ENCODE data around the gene ELP4. TPM values are rescaled to one million over a fixed set of nuclear protein-coding genes. Genes with fewer than 3 reads are reported as not detected.
A peak's percentile ranks its signal among the peaks of the same experiment; 100 is the strongest.

The ELP4 gene
- total RNA-seq, 3 donors from 2014 or later: 22.2 to 36.1 (median 24.6) TPM

DNA sequence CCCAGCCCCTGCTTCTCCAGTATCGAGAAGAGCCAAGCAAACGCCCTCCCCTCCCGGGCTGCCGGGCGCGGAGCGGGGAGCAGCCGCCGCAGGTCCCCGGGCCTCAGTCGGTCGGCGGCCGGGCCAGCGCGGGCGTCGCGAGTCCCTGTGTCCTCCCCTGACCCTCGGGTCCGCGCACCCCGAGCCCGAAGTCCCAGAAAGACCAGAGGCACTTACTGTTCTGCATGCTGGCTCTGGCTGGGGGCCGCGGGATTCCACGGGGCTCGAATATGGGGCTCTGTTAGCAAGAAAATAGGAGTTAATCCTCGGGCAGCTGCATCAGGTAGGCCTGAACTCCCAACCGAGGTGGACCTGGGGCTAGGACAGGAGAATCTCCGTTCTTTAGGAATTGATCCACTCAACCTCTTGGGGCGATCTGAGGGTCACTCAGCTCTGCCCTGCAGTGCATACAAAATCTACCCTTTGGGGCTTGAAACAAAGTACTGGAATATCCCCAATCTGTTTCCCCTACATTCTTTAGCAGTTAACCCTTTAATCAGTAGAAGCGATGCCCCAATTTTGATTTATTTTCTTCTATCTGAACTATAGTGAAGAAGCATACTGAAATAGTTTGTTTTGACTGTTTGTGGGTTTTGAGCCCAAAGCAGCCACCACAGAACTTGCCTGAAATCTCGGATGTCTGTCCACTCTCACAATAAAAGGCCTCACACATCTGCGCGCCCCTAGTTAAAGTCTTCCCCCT, 296.8 kb downstream of the ELP4 start:
- DNase-seq (ENCODE audit: low spot score in 2 of 2): no peak
- Histone ChIP-seq H3K36me3 (no peaks in the 10 kb centered on the region), H3K4me3 (peak overlapping the region in 1 of 3 donors; percentile 29), H3K9me3 (no peaks in the 10 kb centered on the region), H3K27ac (no peak overlapping the region), H3K27me3 (peaks cover 8 to 99% of the 10 kb centered on the region in 2 donors), H3K4me1 (peaks cover 11 to 21% of the 10 kb centered on the region in 2 donors)
- intact Hi-C loops (cut with DNase I; ENCODE audit: low total_unique reads): no loop called here
- TF ChIP-seq, protein P1, sequence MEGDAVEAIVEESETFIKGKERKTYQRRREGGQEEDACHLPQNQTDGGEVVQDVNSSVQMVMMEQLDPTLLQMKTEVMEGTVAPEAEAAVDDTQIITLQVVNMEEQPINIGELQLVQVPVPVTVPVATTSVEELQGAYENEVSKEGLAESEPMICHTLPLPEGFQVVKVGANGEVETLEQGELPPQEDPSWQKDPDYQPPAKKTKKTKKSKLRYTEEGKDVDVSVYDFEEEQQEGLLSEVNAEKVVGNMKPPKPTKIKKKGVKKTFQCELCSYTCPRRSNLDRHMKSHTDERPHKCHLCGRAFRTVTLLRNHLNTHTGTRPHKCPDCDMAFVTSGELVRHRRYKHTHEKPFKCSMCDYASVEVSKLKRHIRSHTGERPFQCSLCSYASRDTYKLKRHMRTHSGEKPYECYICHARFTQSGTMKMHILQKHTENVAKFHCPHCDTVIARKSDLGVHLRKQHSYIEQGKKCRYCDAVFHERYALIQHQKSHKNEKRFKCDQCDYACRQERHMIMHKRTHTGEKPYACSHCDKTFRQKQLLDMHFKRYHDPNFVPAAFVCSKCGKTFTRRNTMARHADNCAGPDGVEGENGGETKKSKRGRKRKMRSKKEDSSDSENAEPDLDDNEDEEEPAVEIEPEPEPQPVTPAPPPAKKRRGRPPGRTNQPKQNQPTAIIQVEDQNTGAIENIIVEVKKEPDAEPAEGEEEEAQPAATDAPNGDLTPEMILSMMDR (IDR thresholded peaks at IDR 0.05): no peak
- no peak for TF ChIP-seq POLR2A (IDR thresholded peaks at IDR 0.05)

DNA sequence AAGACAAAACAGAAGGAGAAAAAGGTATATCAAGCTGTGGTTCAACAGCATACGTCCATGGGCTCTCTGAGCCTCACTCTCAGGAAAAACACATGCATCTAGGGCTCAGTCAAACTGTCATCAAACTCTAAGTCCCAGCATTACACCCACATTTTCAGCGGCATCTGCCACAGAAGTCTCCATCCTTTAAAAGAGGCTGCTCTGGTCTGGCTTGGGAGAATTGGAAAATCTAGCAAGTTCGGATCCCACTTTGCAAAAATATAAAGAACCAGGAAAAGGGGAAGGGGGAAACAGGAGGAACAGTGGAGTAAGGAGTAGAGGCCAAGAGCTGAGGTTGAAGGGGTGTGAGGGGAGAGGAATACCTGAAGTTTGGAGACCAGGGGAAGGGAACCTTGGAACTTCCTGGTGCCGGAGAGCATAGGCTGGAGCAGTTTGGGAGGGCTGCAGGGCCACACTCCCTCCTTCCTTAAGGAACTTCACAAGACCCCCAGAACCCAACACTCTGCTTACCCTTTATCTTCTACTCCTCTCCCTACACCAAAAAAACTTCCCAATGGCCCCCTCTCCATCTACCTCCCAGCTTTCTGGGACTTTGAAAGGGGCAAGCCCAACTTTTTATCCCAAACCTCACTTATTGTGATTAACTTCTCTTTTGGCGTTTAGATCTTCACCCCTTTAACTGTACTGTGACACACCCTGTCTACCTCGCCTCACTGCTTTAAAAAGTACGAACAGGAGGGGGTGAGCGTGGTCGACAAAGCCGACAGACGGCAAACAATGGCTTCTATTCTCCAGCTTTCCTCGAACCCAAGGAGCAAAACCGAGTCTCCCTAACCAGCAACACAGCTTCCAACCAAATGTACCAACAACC, 297.6 kb downstream of the ELP4 start:
- Histone ChIP-seq H3K27ac (no peak overlapping the region), H3K4me1 (peaks cover 17 to 21% of the 10 kb centered on the region in 2 donors), H3K36me3 (no peaks in the 10 kb centered on the region), H3K27me3 (peaks cover 11 to 100% of the 10 kb centered on the region in 2 donors), H3K4me3 (no peak overlapping the region), H3K9me3 (no peaks in the 10 kb centered on the region)
- intact Hi-C loops (cut with DNase I; ENCODE audit: low total_unique reads): no loop called here
- DNase-seq (ENCODE audit: low spot score in 2 of 2): no peak
- no peak for TF ChIP-seq POLR2AphosphoS5 (IDR thresholded peaks at IDR 0.05)
- no peak for TF ChIP-seq POLR2A (IDR thresholded peaks at IDR 0.05)
- TF ChIP-seq, protein P1 (IDR thresholded peaks at IDR 0.05): no peak

DNA sequence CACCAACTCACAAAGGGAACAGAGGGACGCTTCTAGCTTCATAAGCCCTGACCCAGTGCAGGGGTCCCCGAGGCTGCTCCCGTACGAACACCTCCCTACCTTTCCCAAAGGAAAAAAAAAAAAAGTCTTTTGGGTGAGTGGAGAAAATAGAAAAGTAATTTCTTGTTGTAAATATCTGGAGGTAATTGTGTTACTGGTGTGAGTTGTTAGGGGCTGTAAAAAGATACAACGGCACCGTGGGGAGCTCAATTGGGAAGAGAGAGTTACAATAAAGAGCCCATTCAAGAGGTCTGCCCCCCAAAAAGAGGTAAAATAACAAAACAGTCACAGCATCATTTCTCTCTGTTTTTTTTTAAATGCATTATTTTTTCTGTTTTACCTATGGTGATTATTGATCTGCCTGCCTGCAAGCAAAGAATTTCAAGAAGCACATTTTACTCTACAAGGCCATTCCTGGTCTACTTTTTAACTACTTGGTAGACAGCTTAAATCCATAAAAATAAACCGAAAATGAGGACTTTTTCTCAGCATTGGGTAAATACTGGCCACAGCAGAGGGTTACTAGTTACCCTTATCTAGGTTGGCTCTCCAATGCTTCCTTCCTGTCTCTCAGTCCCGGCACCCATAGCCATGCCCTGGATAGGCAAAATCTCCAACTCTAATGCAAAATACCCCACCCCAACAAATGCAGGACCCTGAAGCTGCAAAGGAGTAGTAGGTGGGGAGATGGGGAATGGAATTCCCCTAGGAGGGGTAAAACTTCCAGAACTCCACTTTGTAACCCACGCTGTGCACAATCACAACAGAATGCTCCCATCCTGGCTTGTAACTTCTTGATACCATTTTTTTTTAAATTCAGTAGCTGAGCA, 298.5 kb downstream of the ELP4 start:
- no peaks in the 10 kb centered on the region for H3K36me3 ChIP-seq
- no peaks in the 10 kb centered on the region for H3K9me3 ChIP-seq
- peaks cover 11 to 100% of the 10 kb centered on the region in 2 donors for H3K27me3 ChIP-seq
- H3K4me3 ChIP-seq: no peak overlapping the region
- intact Hi-C loops (cut with DNase I; ENCODE audit: low total_unique reads): no loop called here
- H3K4me1 ChIP-seq: peaks cover 23 to 28% of the 10 kb centered on the region in 2 donors
- DNase-seq (ENCODE audit: low spot score in 2 of 2): no peak
- no peak overlapping the region for H3K27ac ChIP-seq
- TF ChIP-seq POLR2AphosphoS5 (IDR thresholded peaks at IDR 0.05) (no peak), POLR2A (IDR thresholded peaks at IDR 0.05) (no peak)
- TF ChIP-seq, protein P1 (IDR thresholded peaks at IDR 0.05): no peak

DNA sequence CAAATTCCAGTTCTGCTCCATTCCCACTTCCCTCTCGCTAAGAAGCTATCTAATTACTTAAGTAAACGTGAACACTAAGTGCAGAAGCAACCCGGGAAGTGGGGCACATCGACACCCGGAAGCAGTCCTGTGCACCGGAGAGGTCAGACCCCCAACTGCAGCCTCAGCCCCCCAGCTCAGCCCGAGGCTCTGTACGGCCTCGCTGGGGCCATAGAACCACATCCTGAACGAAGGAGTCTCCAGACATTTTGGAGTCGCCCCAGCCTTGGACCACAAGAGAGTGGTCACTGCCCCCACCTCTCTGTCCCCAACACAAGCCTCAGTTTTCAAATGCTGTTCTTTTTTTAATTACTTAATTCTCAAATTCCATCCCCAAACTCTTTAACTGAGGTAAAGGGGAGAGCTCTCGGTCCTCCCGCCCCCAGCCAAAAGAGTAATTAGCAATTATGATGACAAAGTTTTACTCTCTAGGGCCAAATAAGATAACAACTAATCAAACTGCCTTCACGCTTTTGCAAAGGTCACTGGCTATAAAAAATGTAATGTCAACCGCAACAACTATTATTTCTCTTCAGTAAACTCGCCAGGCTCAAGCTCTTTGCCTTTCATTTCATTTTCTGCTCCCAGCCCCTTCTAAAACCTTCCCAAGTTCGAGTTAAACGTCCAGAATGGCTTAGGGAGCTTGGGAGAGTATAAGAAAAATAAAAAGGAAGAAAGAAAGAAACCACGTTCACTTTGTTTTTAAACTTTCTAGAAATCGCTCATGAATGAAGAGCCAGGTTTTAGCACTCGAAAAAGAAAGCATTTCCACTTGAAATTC, 299.4 kb downstream of the ELP4 start:
- Histone ChIP-seq H3K27ac (no peak overlapping the region), H3K9me3 (no peaks in the 10 kb centered on the region), H3K4me1 (peaks cover 23 to 28% of the 10 kb centered on the region in 2 donors), H3K4me3 (no peak overlapping the region), H3K27me3 (peaks cover 11 to 100% of the 10 kb centered on the region in 2 donors), H3K36me3 (no peaks in the 10 kb centered on the region)
- TF ChIP-seq POLR2A (IDR thresholded peaks at IDR 0.05): no peak
- DNase-seq (ENCODE audit: low spot score in 2 of 2): no peak
- intact Hi-C loops (cut with DNase I; ENCODE audit: low total_unique reads): no loop called here

DNA sequence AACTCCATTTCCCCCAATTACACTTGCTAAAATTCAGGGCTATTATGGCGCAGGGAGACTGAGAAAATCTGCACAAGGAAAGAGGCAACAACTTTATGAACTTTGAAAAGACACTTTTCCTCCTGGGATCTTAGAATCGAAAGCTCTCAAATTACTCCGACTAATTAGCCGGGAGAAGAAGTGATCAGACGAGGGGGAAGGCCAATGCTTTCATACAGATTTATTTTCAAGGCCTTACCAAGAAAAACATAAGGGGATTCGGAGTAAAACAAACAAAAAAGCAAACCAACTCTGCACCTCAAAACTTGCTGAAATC, 299.9 kb downstream of the ELP4 start:
- no peaks in the 10 kb centered on the region for H3K36me3 ChIP-seq
- H3K9me3 ChIP-seq: no peaks in the 10 kb centered on the region
- peaks cover 16 to 100% of the 10 kb centered on the region in 2 donors for H3K27me3 ChIP-seq
- TF ChIP-seq, protein P1 (IDR thresholded peaks at IDR 0.05): no peak
- TF ChIP-seq POLR2A (IDR thresholded peaks at IDR 0.05): no peak
- TF ChIP-seq POLR2AphosphoS5 (IDR thresholded peaks at IDR 0.05): no peak
- H3K4me1 ChIP-seq: peaks cover 23 to 24% of the 10 kb centered on the region in 2 donors
- H3K27ac ChIP-seq: no peak overlapping the region
- H3K4me3 ChIP-seq: no peak overlapping the region
- intact Hi-C loops (cut with DNase I; ENCODE audit: low total_unique reads): no loop called here
- DNase-seq (ENCODE audit: low spot score in 2 of 2): no peak

Measured in breast epithelium (tissue), 4 donors.